ENCODE measurements around the gene RIC3.

Gene RIC3

DNA sequence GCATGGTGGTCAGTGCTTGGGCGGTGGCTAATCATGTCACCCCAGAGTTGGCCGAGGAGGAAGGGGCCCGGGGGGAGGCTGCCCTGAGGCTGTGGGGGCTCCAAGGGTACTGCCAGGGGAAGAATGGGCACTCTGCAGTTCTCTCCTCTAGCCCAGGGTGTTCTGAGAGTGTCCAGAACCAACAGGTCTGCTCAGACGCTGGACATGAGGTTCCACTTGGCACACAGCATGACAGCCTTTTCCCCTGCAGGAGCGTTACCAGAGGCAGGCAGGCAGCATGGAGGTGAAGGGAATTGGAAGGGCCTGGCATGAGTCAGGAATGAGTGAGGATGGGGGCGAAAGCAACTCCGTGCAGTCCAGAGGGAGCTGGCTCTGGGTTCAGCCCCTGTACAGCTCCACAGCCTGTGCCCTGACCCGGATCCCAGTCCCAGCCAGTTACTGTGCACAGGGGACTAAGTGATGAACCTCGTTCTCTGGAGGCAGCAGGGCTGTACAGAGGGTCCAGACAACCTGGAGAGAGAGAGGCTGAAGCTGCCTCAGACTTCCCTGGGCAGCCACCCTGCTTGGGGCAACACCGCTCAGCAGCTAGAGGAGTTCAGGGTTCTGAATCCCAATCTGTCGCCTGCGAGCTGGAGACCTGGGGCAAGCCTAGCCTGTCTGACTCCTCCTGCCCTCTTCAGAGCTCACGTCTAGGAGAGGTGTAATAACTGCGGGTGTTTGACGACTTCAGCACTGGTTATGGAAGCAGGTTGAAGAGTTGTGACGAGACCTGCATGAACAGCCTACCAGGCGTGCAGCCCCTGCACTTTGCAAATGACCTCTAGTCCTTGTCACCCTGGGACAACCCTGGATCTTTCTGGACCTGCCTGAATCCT is 102.6 kb downstream of the RIC3 start:
- no peak for FAIRE-seq

DNA sequence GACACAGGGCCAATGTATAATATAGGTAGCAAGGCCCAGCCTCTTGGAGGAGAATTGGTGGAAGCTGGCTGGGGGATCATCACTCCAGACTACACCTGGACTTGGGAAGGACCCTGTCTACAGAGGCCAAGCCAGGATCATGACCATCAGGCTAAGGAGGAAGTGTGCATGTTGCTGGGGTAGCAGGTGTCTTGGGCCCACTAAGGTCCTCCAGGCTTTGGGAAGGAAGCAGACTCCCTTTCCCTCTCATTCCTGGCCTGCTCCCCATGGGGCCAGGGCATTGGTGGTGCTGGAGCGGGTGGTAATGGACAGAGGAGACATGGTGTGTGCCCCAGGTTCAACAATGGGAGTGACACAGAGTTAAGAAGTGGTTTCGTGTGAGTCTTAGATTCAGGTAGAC is 103.8 kb downstream of the RIC3 start:
- FAIRE-seq = no peak

DNA sequence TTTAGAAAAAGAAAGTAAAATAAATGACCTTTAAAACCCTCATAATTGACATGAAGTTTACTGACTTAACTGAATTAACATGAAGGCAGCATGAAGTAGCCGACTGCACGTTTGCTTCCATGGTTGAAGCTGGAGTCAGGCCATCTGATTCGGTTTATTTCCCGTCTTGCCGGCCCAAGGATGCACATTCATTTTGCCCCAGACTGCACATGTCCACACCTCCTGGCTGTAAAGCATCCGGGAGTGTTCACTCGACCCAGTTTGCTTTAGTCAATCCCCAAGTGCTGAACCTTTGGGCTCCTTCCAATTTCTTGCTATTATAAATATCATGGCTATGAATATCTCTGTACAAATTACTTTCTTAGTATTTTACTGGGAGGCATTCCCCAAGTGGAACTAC is 105.5 kb downstream of the RIC3 start:
- FAIRE-seq = no peak

DNA sequence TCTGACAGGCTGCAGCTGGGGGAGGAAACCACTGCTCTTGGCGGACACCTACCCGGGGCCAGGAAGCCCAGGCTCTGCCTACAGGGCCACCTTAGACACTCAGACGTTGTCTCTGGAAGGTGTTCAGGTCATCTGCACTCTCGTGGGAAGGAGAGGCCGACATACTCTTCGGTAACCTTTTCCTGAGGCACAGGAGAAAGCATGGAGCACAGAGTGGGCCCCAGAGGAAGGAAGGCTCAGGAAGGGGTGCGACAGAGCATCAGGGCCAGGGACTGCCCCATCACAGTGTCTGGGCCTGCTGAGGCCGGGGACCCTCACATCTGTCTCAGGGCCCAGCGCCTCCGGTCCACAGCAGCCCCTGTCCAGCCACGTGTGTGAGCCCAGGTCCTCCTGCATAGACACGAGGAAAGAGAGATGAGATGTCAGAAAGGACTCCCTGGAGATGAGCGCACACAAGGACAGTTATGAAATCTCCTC is 106.0 kb downstream of the RIC3 start:
- FAIRE-seq = no peak

DNA sequence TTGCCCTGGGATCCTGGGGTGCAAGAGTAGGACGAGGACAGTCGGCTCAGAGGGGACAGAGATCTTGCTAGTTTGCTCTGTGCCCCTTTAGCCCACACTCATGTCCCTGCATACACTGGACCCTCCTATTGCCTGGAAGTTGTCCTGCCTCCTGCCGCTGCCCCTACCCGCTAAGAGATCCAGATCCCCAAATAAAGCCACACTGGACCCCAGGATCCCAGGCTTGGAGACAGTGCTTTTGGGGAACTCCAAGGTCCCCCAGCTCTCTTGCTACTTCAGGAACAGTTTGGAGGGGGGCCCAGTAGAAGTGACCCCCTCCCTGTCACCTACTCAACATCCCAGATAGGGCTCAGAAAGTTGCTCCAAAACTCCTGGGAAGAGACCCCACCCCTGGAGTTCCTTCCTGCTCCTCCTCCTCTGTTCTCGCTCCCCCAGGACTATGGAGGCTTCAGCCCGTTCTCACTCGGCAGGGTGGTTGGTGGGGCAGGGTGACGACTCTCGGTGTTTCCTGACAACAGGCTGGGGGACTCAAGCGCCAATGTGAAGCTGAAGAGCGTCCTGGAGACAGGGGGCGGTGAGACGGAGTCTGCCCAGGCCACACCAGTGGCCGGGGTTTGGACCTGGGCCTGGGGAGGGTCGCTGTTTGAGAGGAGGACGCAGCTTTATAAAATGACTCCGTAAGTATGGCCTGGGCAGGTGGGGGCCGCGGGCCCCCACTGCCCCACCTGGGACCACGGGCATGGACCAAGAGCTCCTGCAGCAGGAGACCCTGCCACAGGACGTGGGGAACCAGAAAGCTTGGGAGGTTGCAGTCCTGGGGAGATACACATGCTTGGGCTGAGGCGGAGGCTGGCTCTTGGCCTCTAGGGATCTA is 107.0 kb downstream of the RIC3 start:
- no peak for FAIRE-seq

DNA sequence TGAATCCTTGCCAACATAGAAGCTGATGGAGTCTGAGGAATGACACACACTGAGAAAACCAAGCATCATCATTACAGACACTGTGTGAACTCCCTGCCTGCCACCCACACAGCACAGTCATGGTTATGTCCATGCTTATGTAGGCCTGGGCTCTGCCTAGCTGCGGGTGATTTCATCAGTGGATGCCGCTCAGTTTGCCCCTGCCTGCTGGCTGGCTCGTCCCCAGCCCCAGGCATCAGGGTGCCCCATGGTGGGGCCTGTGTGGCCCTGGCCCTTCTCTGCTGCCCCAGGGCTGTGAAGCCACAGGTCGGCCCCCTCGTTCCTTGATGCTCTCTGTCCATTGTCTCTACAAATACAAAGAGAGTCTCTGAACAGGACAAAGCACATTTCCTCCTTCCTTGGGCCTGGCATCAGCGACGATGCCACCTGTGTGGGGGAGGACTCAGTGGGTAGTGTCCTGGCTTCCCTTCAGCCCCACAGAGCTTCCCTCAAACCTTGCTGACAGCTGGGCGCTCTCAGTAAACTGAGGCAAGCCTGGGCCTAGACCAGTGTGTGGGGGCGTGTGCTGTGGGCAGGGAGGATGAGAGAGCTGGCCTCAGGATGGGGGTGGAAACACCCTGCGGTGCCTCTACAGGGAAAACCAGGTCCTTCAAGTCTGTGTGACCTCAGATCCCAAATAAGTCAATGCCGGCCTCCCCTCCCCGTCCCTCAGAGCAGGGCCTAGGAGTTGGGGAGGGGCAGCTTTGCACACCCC is 107.8 kb downstream of the RIC3 start:
- FAIRE-seq = no peak

DNA sequence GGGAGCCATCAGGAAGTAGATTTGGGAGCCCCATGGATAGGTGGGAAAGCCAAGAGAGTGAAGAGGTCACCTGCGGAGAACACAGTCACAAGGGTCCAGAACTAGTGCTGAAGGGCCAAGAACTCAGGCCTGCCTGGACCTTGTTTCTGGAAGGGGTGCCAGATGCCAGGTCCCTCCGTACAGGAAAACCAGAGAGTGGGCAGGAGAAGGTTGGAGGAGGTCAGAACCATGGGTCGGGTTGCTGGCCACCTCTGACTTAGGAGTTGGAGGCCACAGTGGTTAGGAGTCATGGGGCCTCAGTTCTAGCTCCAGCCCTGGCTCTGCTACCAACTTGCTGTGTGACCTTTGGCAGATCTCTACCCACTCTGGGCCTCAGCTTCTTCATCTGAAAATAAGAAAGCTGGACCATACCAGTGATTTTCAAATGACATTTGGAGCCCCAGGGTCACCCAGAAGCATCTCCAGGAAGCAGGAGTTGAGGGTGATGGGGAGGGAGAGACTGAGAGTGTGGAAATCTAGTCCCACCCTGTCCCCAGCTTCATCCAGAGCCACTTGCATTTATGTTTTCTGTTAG is 108.6 kb downstream of the RIC3 start:
- no peak for FAIRE-seq

DNA sequence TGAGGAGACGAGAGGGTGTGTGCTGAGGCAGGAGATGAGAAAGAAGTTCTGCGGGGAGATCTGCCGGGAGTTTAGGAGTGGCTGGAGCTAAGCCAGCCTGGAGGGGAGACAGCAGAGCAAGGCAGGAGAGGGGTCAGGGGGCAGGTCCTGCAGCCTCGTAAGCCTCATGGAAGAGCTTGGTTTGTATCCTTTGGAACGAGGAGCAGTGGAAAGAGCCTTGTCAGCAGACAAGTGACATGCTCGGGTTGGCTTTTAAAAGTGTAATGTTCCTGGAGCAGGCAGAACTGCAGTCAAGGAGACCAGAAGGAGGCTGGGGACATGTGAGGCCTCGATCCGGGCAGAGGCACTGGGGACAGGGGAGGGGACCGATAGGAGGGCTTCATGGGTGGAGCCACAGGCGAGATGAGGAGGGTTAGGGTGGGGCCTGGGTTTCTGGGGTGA is 109.2 kb downstream of the RIC3 start:
- FAIRE-seq = no peak

DNA sequence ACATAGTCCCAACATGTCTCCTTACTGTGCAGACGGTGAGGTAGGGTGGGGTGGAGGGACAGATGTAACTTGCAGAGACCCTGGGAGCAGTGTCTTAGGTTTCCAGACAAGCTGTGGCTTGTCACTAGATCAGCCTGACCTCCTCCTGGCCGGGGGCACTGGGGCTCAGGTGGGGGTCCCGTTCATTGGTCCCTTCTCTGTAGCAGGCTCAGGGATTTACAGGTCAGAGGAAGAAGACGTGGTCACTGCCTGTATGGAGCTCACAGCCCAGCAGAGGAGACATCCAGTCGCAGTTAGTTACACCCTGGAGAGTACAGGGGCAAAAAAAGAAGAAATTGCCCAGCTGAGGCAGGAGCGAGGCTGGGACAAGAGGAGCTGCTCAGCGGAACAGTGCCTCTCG is 109.8 kb downstream of the RIC3 start:
- FAIRE-seq = no peak

DNA sequence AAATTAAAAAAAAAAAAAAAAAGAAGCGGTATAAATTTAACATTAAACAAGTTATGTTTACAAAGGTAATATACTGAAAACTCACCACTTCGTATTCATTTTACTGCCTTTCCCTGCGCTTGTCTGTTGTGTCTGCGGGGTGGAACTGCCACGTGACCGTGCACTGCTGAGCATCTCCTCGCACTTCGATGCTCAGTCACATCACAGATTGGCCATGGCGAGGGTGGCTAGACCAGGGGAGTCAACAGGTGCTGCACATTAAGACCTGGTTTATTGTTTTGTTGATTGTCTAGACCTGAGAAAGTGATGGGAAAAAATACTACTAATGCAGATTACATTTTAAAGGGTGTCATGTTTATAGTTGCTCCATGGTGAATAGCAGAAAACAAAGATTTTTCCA is 110.6 kb downstream of the RIC3 start:
- no peak for FAIRE-seq

DNA sequence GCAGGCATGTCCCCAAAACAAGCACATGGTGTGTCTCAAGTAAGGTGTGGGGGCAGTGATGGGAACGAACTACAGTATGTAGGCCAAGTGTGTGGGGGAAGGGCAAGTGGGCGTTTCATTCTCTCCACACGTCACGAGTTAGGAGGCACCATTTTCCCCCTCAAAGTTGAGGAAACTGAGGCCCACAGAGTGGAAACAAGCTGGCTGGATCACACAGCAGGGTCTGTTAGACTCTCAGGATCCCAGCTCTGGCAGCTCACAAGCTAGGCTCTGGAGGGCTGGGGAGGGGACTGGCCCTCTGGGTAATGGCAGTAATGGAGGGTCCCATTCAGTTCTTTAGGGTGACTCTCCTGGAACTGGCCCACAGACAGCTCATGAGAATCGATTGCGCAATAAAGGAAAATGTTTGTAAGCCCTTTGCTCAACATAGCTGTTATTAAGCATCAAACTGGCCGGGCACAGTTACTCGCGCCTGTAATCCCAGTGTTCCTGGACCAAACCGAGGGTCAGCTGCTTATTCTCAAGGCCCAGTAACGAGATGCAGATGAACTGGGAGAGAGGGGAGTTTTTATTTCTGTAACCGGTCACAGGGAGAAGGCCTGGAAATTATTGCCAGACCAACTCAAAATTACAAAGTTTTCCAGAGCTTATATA is 111.9 kb downstream of the RIC3 start:
- no peak for FAIRE-seq

All from colon (tissue), 2 donors.